CD4-positive, alpha-beta memory T cell (primary cell): ENCODE measurements around the gene RIOX2. TPM values are rescaled to one million over a fixed set of nuclear protein-coding genes. Genes with fewer than 3 reads are reported as not detected.

Experiments
- CTCF ChIA-PET: fragments of 350-600 bp; sonication (Branson Sonifier 250); formaldehyde crosslinking; loops from one replicate; lab custom pipeline; 2021; ENCODE audit warnings: inconsistent platforms; ENCODE audit not compliant: partially characterized antibody; lab: Charles Lee
- POLR2A ChIA-PET: fragments of 350-600 bp; sonication (Branson Sonifier 250); formaldehyde crosslinking; loops from one replicate; lab custom pipeline; 2021; ENCODE audit not compliant: partially characterized antibody; lab: Charles Lee
- DNase-seq, 5 donors: peaks; one replicate each; pipeline versions ENCODE4 v3.0.0 to v3.0.0-alpha.2; 2020 to 2022; ENCODE audit warnings: mixed read lengths in 1 of 5
- H3K27ac ChIP-seq: one replicate; pipeline ENCODE4 v1.7.0; 2013; ENCODE audit warnings: low read depth, low read length
- H3K27me3 ChIP-seq: 2 replicates; pipeline ENCODE4 v1.7.0; 2013; ENCODE audit warnings: mild to moderate bottlenecking, low read length, moderate library complexity; ENCODE audit not compliant: insufficient read depth
- H3K36me3 ChIP-seq: 2 replicates; pipeline ENCODE4 v1.7.0; 2013; ENCODE audit warnings: mild to moderate bottlenecking, low read length, moderate library complexity; ENCODE audit not compliant: insufficient read depth
- H3K4me1 ChIP-seq: 2 replicates; pipeline ENCODE4 v1.7.0; 2013; ENCODE audit warnings: mild to moderate bottlenecking, low read length, moderate library complexity; ENCODE audit not compliant: insufficient read depth
- H3K4me3 ChIP-seq, 2 donors: one replicate each; pipeline ENCODE4 v1.7.0; 2013; ENCODE audit warnings: low read length in 2 of 2, mild to moderate bottlenecking in 1 of 2
- H3K9me3 ChIP-seq, 2 donors: one replicate each; pipeline ENCODE4 v1.7.0; 2013; ENCODE audit warnings: low read length in 2 of 2, control low read depth in 1 of 2; ENCODE audit not compliant: control insufficient read depth in 1 of 2
- H3K27ac Mint-ChIP-seq, 7 donors: one replicate each; pipeline ENCODE4 v1.8.0; 2020 to 2021; ENCODE audit warnings: mixed read lengths in 7 of 7, mild to moderate bottlenecking in 6 of 7, inconsistent platforms in 3 of 7, moderate library complexity in 3 of 7
- H3K27me3 Mint-ChIP-seq, 2 donors: one replicate each; pipeline ENCODE4 v1.8.0; 2020 to 2021; ENCODE audit warnings: mixed read lengths in 2 of 2
- H3K36me3 Mint-ChIP-seq, 2 donors: one replicate each; pipeline ENCODE4 v1.8.0; 2020 to 2021; ENCODE audit warnings: mixed read lengths in 2 of 2, inconsistent platforms in 1 of 2, mild to moderate bottlenecking in 1 of 2
- H3K4me1 Mint-ChIP-seq, 4 donors: one replicate each; pipeline ENCODE4 v1.8.0; 2020 to 2021; ENCODE audit warnings: mixed read lengths in 4 of 4, mild to moderate bottlenecking in 1 of 4
- H3K4me3 Mint-ChIP-seq, 8 donors: one replicate each; pipeline ENCODE4 v1.8.0; 2020 to 2021; ENCODE audit warnings: mixed read lengths in 8 of 8, mild to moderate bottlenecking in 7 of 8, moderate library complexity in 6 of 8, inconsistent platforms in 3 of 8
- H3K9me3 Mint-ChIP-seq, 8 donors: one replicate each; pipeline ENCODE4 v1.8.0; 2020 to 2021; ENCODE audit warnings: mixed read lengths in 8 of 8, mild to moderate bottlenecking in 5 of 8, inconsistent platforms in 3 of 8, moderate library complexity in 1 of 8
- intact Hi-C: fragments of 100-400 bp; cut with micrococcal nuclease; formaldehyde crosslinking; loops from one replicate; pipeline ENCODE4 v1.15.1; 2023
- polyA plus RNA-seq, 2 donors: library from polyadenylated mRNA; unstranded; fragments of 300-500 nt; fragmentation: Illumina TruSeq; gene quantifications; one replicate each; pipeline ENCODE4 v1.2.3, GENCODE V29; 2021
- total RNA-seq, 2 experiments: library from RNA; stranded (reverse); gene quantifications; one replicate each; pipeline ENCODE4 v1.2.3, GENCODE V29; 2021

RIOX2 gene
- total and polyA plus RNA-seq, 4 experiments from 2014 or later = 32.2 to 43.0 (median 37.3) TPM

DNA sequence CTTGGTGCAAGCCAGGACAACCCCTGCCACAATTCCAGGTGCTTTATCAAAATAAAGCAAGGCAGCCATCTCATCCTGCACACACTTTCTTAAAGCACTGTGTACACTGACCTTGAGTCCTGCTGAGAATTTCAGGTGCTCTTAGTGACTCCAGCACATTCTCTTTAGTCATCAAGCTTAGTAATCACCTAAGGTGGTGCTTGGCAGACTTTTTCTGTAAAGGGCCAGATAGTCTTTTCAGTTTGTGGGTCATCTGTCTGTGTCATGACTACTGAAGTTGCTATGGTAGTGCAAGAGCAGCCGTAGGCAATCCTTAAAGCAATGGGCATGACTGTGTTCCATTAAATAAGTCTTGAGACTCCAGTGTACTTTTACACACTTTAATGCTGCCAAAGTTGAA, 36.4 kb downstream of the RIOX2 start:
- Mint-ChIP-seq H3K36me3 (peaks cover 30 to 46% of the 10 kb centered on the region in 2 donors), H3K4me3 (no peak overlapping the region)
- H3K36me3 ChIP-seq = no peaks in the 10 kb centered on the region

DNA sequence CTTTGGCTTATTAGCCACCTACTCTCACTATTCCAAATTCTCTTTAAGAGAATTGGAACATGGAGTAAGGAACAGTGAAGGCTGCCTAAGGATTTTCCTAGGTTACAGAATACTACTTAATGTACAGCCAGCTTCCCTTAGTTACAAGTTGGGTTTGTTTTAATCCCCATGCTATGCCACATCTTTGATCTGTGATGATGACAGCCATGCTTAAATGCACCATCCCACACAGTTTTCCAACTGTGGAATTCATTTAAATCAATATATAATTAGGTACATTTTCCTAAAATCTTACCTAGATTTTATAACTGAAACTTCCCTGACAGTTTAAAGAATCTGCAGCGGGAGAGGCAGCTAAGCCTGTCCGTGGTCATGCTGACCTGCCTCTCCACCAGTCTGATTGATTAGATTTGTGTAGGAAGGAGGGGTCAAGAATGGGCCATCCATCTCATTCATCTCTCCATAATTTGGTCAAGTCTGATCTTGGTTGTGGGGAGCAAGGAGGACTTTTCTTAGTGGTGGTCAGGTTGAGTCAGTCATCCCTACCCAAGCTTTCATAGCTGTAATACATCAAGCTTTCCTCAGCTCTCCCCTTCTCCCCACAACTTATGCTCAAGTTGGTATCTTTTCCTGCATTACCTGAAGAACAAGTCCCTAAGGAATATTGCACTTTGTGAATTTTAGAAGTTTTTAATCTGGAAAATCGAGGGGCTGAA, 37.1 kb downstream of the RIOX2 start:
- DNase-seq = no peak
- H3K27ac ChIP-seq = no peak overlapping the region
- Mint-ChIP-seq H3K27ac (no peak overlapping the region), H3K9me3 (peaks cover 0 to under 1% (median 0%) of the 10 kb centered on the region in 8 donors), H3K4me1 (peaks cover 0 to 4% (median 1%) of the 10 kb centered on the region in 4 donors), H3K27me3 (no peaks in the 10 kb centered on the region), H3K4me3 (no peak overlapping the region), H3K36me3 (peaks cover 30 to 54% of the 10 kb centered on the region in 2 donors)
- H3K9me3 ChIP-seq = no peaks in the 10 kb centered on the region
- H3K4me3 ChIP-seq = no peak overlapping the region
- intact Hi-C loops = no loop called here
- ChIA-PET CTCF (interaction anchor here (1.0 kb wide), 1 partner anchor 62 kb away, joined by 3 read pairs; no protein-coding TSS in a partner anchor), POLR2A (interaction anchor here (1.3 kb wide), 1 partner anchor 23 kb away, joined by 4 read pairs; no protein-coding TSS in a partner anchor)
- no peaks in the 10 kb centered on the region for H3K27me3 ChIP-seq
- H3K4me1 ChIP-seq = no peaks in the 10 kb centered on the region
- H3K36me3 ChIP-seq = no peaks in the 10 kb centered on the region

More for the DNA sequence above, 36.4 kb downstream of the RIOX2 start:
- intact Hi-C loops = no loop called here
- POLR2A ChIA-PET = interaction anchor here (1.9 kb wide), 1 partner anchor 25 kb away, joined by 5 read pairs; no protein-coding TSS in a partner anchor
- Histone ChIP-seq H3K4me1 (no peaks in the 10 kb centered on the region), H3K27ac (no peak overlapping the region), H3K4me3 (no peak overlapping the region), H3K9me3 (no peaks in the 10 kb centered on the region), H3K27me3 (no peaks in the 10 kb centered on the region)
- DNase-seq = no peak
- no peaks in the 10 kb centered on the region for H3K27me3 Mint-ChIP-seq
- H3K4me1 Mint-ChIP-seq = peaks cover 0 to 4% (median 1%) of the 10 kb centered on the region in 4 donors
- H3K27ac Mint-ChIP-seq = peak overlapping the region in 4 of 7 donors; percentile 5 to 70 (median 30)
- no peaks in the 10 kb centered on the region for H3K9me3 Mint-ChIP-seq
- CTCF ChIA-PET = interaction anchor here (1.0 kb wide), 1 partner anchor 63 kb away, joined by 3 read pairs; no protein-coding TSS in a partner anchor

DNA sequence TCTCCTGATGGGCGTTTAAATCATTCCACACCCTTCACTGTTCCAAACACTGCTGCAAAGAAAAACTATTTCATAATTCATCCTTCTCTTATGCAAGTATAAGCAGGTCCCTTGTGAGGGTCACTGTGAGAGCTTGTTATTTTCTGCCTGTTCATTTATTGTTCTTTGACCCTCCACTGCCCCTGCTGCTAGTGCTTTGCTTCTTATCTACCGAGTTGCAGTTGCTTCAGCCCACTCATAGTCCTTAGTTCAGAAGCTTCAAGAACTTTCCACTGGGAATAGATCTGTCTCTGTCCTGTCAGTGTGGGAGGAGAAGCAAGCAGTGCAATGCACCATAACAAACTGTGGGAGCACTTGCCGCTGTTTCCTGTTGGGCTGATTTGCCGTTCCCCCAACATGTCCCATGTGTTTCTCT, 39.8 kb downstream of the RIOX2 start:
- Mint-ChIP-seq H3K9me3 (peaks cover 0 to 4% (median 0%) of the 10 kb centered on the region in 8 donors), H3K27ac (peak overlapping the region in 2 of 7 donors; percentile 6 to 61), H3K27me3 (no peaks in the 10 kb centered on the region), H3K36me3 (peaks cover 20 to 48% of the 10 kb centered on the region in 2 donors), H3K4me3 (no peak overlapping the region), H3K4me1 (peaks cover 0 to 2% (median 0%) of the 10 kb centered on the region in 4 donors)
- Histone ChIP-seq H3K27me3 (no peaks in the 10 kb centered on the region), H3K27ac (no peak overlapping the region), H3K9me3 (no peaks in the 10 kb centered on the region), H3K4me3 (no peak overlapping the region), H3K4me1 (no peaks in the 10 kb centered on the region), H3K36me3 (no peaks in the 10 kb centered on the region)
- ChIA-PET CTCF (interaction anchor here (0.8 to 1.4 kb wide), 4 partner anchors 15 to 140 kb away, joined by 3 to 5 read pairs (median 4); partner anchors contain the start of gene CRYBG3), POLR2A (interaction anchor here (1.1 to 1.7 kb wide), 2 partner anchors 19 to 110 kb away, joined by 3 read pairs; partner anchors contain the start of gene CRYBG3)
- DNase-seq = no peak
- intact Hi-C loops = no loop called here

DNA sequence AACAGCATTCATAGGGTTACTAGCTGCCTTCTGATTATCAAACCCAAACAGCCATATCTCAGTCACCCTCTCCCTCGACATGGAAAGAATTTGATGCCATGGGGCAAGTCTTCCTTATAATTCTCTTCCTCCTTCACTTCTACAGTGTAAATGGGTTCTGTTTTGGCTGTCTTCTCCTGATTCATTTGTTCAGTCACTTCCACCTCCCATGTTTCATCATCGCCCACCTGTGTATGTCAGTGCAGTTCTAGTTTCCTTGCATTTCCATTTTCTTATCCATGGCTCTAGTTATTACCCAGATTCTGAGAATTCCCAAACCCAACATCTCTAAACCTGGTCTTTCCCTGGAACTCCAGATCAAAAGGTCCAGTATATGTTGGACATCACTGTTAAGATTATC, 41.0 kb downstream of the RIOX2 start:
- no peak overlapping the region for H3K4me3 Mint-ChIP-seq
- intact Hi-C loops = no loop called here
- ChIA-PET POLR2A (no interaction called here), CTCF (no interaction called here)
- DNase-seq = no peak
- Histone ChIP-seq H3K27ac (no peak overlapping the region), H3K4me1 (no peaks in the 10 kb centered on the region), H3K4me3 (no peak overlapping the region), H3K36me3 (no peaks in the 10 kb centered on the region), H3K9me3 (no peaks in the 10 kb centered on the region), H3K27me3 (no peaks in the 10 kb centered on the region)
- no peak overlapping the region for H3K27ac Mint-ChIP-seq
- H3K4me1 Mint-ChIP-seq = no peaks in the 10 kb centered on the region
- H3K9me3 Mint-ChIP-seq = peaks cover 0 to 4% (median 0%) of the 10 kb centered on the region in 8 donors
- no peaks in the 10 kb centered on the region for H3K27me3 Mint-ChIP-seq
- H3K36me3 Mint-ChIP-seq = peaks cover 16 to 50% of the 10 kb centered on the region in 2 donors

DNA sequence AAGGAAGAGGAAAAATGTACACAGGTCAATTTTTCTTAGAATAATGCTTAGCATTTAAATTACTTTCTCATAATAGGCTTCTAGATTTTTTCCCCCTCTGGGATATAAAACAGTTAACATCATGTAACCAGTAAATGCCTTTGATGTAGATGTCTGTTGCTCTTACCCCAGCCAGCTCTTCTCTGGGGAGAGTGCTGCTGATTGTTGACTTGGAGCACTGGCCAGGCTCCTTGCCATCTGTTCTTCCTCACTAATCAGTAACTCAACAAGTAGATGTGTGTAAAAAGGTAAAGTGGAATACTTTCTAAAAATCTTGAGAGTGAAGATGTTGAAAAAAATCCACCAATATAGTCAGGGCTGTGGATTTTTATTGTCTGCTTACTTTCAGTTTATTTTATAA, 42.2 kb downstream of the RIOX2 start:
- ChIA-PET CTCF (interaction anchor here (0.9 to 1.1 kb wide), 2 partner anchors 13 to 91 kb away, joined by 3 read pairs; no protein-coding TSS in a partner anchor), POLR2A (interaction anchor here (0.8 kb wide), 1 partner anchor 11 kb away, joined by 4 read pairs; no protein-coding TSS in a partner anchor)
- Histone ChIP-seq H3K4me1 (no peaks in the 10 kb centered on the region), H3K27me3 (no peaks in the 10 kb centered on the region), H3K36me3 (no peaks in the 10 kb centered on the region), H3K27ac (no peak overlapping the region), H3K4me3 (no peak overlapping the region), H3K9me3 (no peaks in the 10 kb centered on the region)
- H3K27ac Mint-ChIP-seq = no peak overlapping the region
- peaks cover 12 to 46% of the 10 kb centered on the region in 2 donors for H3K36me3 Mint-ChIP-seq
- H3K4me1 Mint-ChIP-seq = no peaks in the 10 kb centered on the region
- DNase-seq = no peak
- H3K9me3 Mint-ChIP-seq = peaks cover 0 to 4% (median 0%) of the 10 kb centered on the region in 8 donors
- intact Hi-C loops = no loop called here
- no peak overlapping the region for H3K4me3 Mint-ChIP-seq
- no peaks in the 10 kb centered on the region for H3K27me3 Mint-ChIP-seq

DNA sequence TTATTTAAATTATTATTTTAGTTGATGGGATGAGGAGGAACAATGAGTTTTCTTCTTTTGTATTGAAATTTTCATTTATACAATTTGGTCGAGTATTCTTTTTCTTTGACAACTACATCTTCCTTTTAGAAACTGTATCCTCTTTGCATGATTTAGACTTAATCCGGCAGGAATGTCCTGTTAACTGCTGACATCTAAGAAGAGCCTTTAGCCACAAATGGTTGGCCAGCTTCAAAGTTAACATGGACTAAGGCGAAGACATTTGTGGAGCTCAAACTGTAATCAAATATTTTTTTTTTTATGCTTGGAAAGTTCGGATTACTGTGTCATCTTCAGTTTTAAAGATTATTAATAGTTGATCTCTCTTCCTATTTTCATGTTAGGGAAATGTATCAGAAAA, 43.2 kb downstream of the RIOX2 start:
- no peaks in the 10 kb centered on the region for H3K4me1 Mint-ChIP-seq
- no peaks in the 10 kb centered on the region for H3K36me3 ChIP-seq
- DNase-seq = no peak
- H3K9me3 Mint-ChIP-seq = peaks cover 0 to 4% (median 0%) of the 10 kb centered on the region in 8 donors
- H3K4me1 ChIP-seq = no peaks in the 10 kb centered on the region
- CTCF ChIA-PET = interaction anchor here (0.9 to 1.1 kb wide), 2 partner anchors 14 to 92 kb away, joined by 3 read pairs; no protein-coding TSS in a partner anchor
- H3K4me3 Mint-ChIP-seq = no peak overlapping the region
- H3K4me3 ChIP-seq = no peak overlapping the region
- H3K27me3 Mint-ChIP-seq = no peaks in the 10 kb centered on the region
- intact Hi-C loops = no loop called here
- H3K27me3 ChIP-seq = no peaks in the 10 kb centered on the region
- POLR2A ChIA-PET = no interaction called here
- no peak overlapping the region for H3K27ac ChIP-seq
- H3K27ac Mint-ChIP-seq = no peak overlapping the region
- no peaks in the 10 kb centered on the region for H3K9me3 ChIP-seq
- peaks cover 15 to 54% of the 10 kb centered on the region in 2 donors for H3K36me3 Mint-ChIP-seq

DNA sequence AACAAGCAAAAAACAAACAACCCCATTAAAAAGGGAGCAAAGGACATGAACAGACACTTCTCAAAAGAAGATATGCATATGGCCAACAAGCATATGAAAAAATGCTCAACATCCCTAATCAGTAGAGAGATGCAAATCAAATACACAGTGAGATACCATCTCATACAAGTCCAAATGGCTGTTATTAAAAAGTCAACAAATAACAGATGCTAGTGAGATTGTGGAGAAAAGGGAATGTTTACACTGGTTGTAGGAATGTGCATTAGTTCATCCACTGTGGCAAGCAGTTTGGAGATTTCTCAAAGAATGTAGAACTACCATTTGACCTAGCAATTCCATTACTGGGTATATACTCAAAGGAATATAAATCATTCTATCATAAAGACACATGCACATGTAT, 44.5 kb downstream of the RIOX2 start:
- peaks cover 0 to 4% (median 0%) of the 10 kb centered on the region in 8 donors for H3K9me3 Mint-ChIP-seq
- H3K4me3 ChIP-seq = no peak overlapping the region
- H3K27me3 Mint-ChIP-seq = no peaks in the 10 kb centered on the region
- no peaks in the 10 kb centered on the region for H3K9me3 ChIP-seq
- H3K36me3 ChIP-seq = no peaks in the 10 kb centered on the region
- no peaks in the 10 kb centered on the region for H3K27me3 ChIP-seq
- ChIA-PET CTCF (no interaction called here), POLR2A (no interaction called here)
- intact Hi-C loops = no loop called here
- peaks cover 18 to 56% of the 10 kb centered on the region in 2 donors for H3K36me3 Mint-ChIP-seq
- H3K27ac ChIP-seq = no peak overlapping the region
- H3K27ac Mint-ChIP-seq = no peak overlapping the region
- H3K4me3 Mint-ChIP-seq = no peak overlapping the region
- no peaks in the 10 kb centered on the region for H3K4me1 ChIP-seq
- no peaks in the 10 kb centered on the region for H3K4me1 Mint-ChIP-seq
- no peak for DNase-seq
